Ectodermal cell (in vitro differentiated cells): ENCODE data around the gene UBE2E2.

Source experiments
- H3K27ac ChIP-seq: 2 replicates; pipeline ENCODE4 v1.7.0; 2013; ENCODE audit warnings: mild to moderate bottlenecking, low read depth, low read length; ENCODE audit not compliant: insufficient read depth, poor library complexity, severe bottlenecking
- H3K27me3 ChIP-seq: 2 replicates; pipeline ENCODE4 v1.7.0; 2013; ENCODE audit warnings: mild to moderate bottlenecking, low read length; ENCODE audit not compliant: insufficient read depth, control insufficient read depth, poor library complexity, severe bottlenecking
- H3K36me3 ChIP-seq: one replicate; pipeline ENCODE4 v1.7.0; 2013; ENCODE audit warnings: low read length; ENCODE audit not compliant: control insufficient read depth, insufficient read depth
- H3K4me1 ChIP-seq: one replicate; pipeline ENCODE4 v1.7.0; 2013; ENCODE audit warnings: low read length; ENCODE audit not compliant: control insufficient read depth, insufficient read depth
- H3K4me3 ChIP-seq: 2 replicates; pipeline ENCODE4 v1.7.0; 2013; ENCODE audit warnings: low read depth, low read length, control low read depth; ENCODE audit not compliant: insufficient read depth
- H3K9me3 ChIP-seq: 2 replicates; pipeline ENCODE4 v1.7.0; 2013; ENCODE audit warnings: mild to moderate bottlenecking, low read length, moderate library complexity; ENCODE audit not compliant: control insufficient read depth
- WGBS, 2 experiments: methylation state at CpG; one replicate each; pipeline ENCODE4 v1.1.7; 2013; ENCODE audit warnings: missing lambda C conversion rate in 2 of 2; 5-methylcytosine and 5-hydroxymethylcytosine counted together

UBE2E2 gene

GRCh38 chr3:23459889-23460546 is 256.9 kb downstream of the UBE2E2 start:
- no peaks in the 10 kb centered on the region for H3K36me3 ChIP-seq
- H3K27ac ChIP-seq: no peak overlapping the region
- 84 to 90% methylated on average over 3 to 4 of the region's 4 CpGs for WGBS, 2 experiments
- no peak overlapping the region for H3K4me3 ChIP-seq
- no peaks in the 10 kb centered on the region for H3K27me3 ChIP-seq
- no peaks in the 10 kb centered on the region for H3K9me3 ChIP-seq
- H3K4me1 ChIP-seq: no peaks in the 10 kb centered on the region

GRCh38 chr3:23461069-23461468 is 257.9 kb downstream of the UBE2E2 start:
- Histone ChIP-seq H3K36me3 (no peaks in the 10 kb centered on the region), H3K4me1 (no peaks in the 10 kb centered on the region), H3K27ac (no peak overlapping the region), H3K9me3 (no peaks in the 10 kb centered on the region), H3K27me3 (no peaks in the 10 kb centered on the region), H3K4me3 (no peak overlapping the region)
- 90% methylated on average over 2 of the region's 3 CpGs; no CpG with 5 or more reads in 1 of the 2 experiments for WGBS, 2 experiments

GRCh38 chr3:23463791-23464190 is 260.7 kb downstream of the UBE2E2 start:
- H3K9me3 ChIP-seq: no peaks in the 10 kb centered on the region

GRCh38 chr3:23465569-23465968 is 262.4 kb downstream of the UBE2E2 start:
- Histone ChIP-seq H3K27ac (no peak overlapping the region), H3K9me3 (no peaks in the 10 kb centered on the region), H3K27me3 (no peaks in the 10 kb centered on the region), H3K4me3 (no peak overlapping the region), H3K4me1 (no peaks in the 10 kb centered on the region), H3K36me3 (no peaks in the 10 kb centered on the region)

More at GRCh38 chr3:23463791-23464190, 260.7 kb downstream of the UBE2E2 start:
- Histone ChIP-seq H3K4me3 (no peak overlapping the region), H3K4me1 (no peaks in the 10 kb centered on the region), H3K36me3 (no peaks in the 10 kb centered on the region), H3K27ac (no peak overlapping the region), H3K27me3 (no peaks in the 10 kb centered on the region)
- 88 to 96% methylated on average over 1 to 2 of the region's 3 CpGs for WGBS, 2 experiments

- no peaks in the 10 kb centered on the region for H3K9me3 ChIP-seq
- no peaks in the 10 kb centered on the region for H3K4me1 ChIP-seq
- H3K27ac ChIP-seq: no peak overlapping the region
- H3K4me3 ChIP-seq: no peak overlapping the region
- no CpG with 5 or more reads among the region's 1 CpG for WGBS, 2 experiments
- H3K36me3 ChIP-seq: no peaks in the 10 kb centered on the region
- H3K27me3 ChIP-seq: no peaks in the 10 kb centered on the region
Measured at GRCh38 chr3:23468203-23468602, 265.1 kb downstream of the UBE2E2 start.

GRCh38 chr3:23474580-23475357 is 271.6 kb downstream of the UBE2E2 start:
- Histone ChIP-seq H3K36me3 (no peaks in the 10 kb centered on the region), H3K27ac (no peak overlapping the region), H3K9me3 (no peaks in the 10 kb centered on the region), H3K4me3 (no peak overlapping the region), H3K4me1 (no peaks in the 10 kb centered on the region), H3K27me3 (no peaks in the 10 kb centered on the region)
- 88 to 92% methylated on average over 4 of the region's 4 CpGs for WGBS, 2 experiments

GRCh38 chr3:23475446-23475845 is 272.3 kb downstream of the UBE2E2 start:
- no peaks in the 10 kb centered on the region for H3K9me3 ChIP-seq
- no peaks in the 10 kb centered on the region for H3K36me3 ChIP-seq
- H3K27ac ChIP-seq: no peak overlapping the region
- 94 to 100% methylated on average over 2 of the region's 2 CpGs for WGBS, 2 experiments
- no peaks in the 10 kb centered on the region for H3K27me3 ChIP-seq
- no peaks in the 10 kb centered on the region for H3K4me1 ChIP-seq
- no peak overlapping the region for H3K4me3 ChIP-seq

GRCh38 chr3:23479026-23479425 is 275.9 kb downstream of the UBE2E2 start:
- 78 to 84% methylated on average over 3 of the region's 3 CpGs for WGBS, 2 experiments
- H3K4me1 ChIP-seq: no peaks in the 10 kb centered on the region
- H3K4me3 ChIP-seq: no peak overlapping the region
- H3K27me3 ChIP-seq: no peaks in the 10 kb centered on the region
- H3K27ac ChIP-seq: no peak overlapping the region
- H3K36me3 ChIP-seq: no peaks in the 10 kb centered on the region
- no peaks in the 10 kb centered on the region for H3K9me3 ChIP-seq

GRCh38 chr3:23479615-23480328 is 276.6 kb downstream of the UBE2E2 start:
- H3K36me3 ChIP-seq: no peaks in the 10 kb centered on the region
- 82 to 84% methylated on average over 7 of the region's 7 CpGs for WGBS, 2 experiments
- no peak overlapping the region for H3K4me3 ChIP-seq
- no peaks in the 10 kb centered on the region for H3K4me1 ChIP-seq
- no peaks in the 10 kb centered on the region for H3K9me3 ChIP-seq
- H3K27ac ChIP-seq: no peak overlapping the region
- H3K27me3 ChIP-seq: no peaks in the 10 kb centered on the region

- H3K9me3 ChIP-seq: no peaks in the 10 kb centered on the region
- no peak overlapping the region for H3K4me3 ChIP-seq
- H3K4me1 ChIP-seq: no peaks in the 10 kb centered on the region
- no peaks in the 10 kb centered on the region for H3K36me3 ChIP-seq
- WGBS, 2 experiments: 92 to 94% methylated on average over 8 of the region's 8 CpGs
- no peak overlapping the region for H3K27ac ChIP-seq
- no peaks in the 10 kb centered on the region for H3K27me3 ChIP-seq
Measured at GRCh38 chr3:23480329-23480714, 277.2 kb downstream of the UBE2E2 start.
